Mucosa of descending colon (tissue), 3 donors: ENCODE measurements around the gene MAT2A. TPM values are rescaled to one million over a fixed set of nuclear protein-coding genes. Genes with fewer than 3 reads are reported as not detected.

Experiments
- ATAC-seq: fragments of 200-7000 bp; cut with Tn5 transposase; one replicate; pipeline ENCODE4 v1.9.1; 2020; ENCODE audit warnings: mild to moderate bottlenecking, moderate library complexity
- DNase-seq, 3 donors: peaks; one replicate each; pipeline ENCODE4 v3.0.0-alpha.2; 2020
- H3K36me3 ChIP-seq: fragments of 200-600 bp; one replicate; pipeline ENCODE4 v1.8.0; 2021; ENCODE audit warnings: low read depth, mild to moderate bottlenecking
- H3K4me1 ChIP-seq: fragments of 200-600 bp; one replicate; pipeline ENCODE4 v1.8.0; 2021; ENCODE audit warnings: low read depth, mild to moderate bottlenecking
- H3K4me3 ChIP-seq: fragments of 200-600 bp; one replicate; pipeline ENCODE4 v1.8.0; 2021; ENCODE audit warnings: mild to moderate bottlenecking
- H3K9me3 ChIP-seq: fragments of 200-600 bp; one replicate; pipeline ENCODE4 v1.8.0; 2021; ENCODE audit warnings: mild to moderate bottlenecking
- intact Hi-C, 2 donors: fragments of 100-400 bp; cut with DNase I in 1 of 2; cut with micrococcal nuclease in 1 of 2; formaldehyde crosslinking; loops; one replicate each; pipeline versions ENCODE4 v1.11.0 to v1.11.1; 2022; cut with DNase I, micrococcal nuclease
- total RNA-seq, 3 donors: library from RNA; stranded (reverse); fragmentation: NEBNext Ultra II Directional in 2 of 3; extraction: Animal tissue kit (Norgen Biotek cat#: 25700) in 2 of 3; gene quantifications; one replicate each; pipeline versions ENCODE4 v1.2.1 to v1.2.4, GENCODE V29; 2021 to 2023
- TF ChIP-seq, protein P1 (sequence below): fragments of 200-600 bp; IDR thresholded peaks from one replicate; pipeline ENCODE4 v1.8.0; 2022; ENCODE audit warnings: antibody characterized with exemption, mild to moderate bottlenecking
- donor health status: DM: no; HTN: no; CAD: no; lungs with moderate emphysema.
- donor health status: DM: no; HTN: no; CAD: no.
- donor health status: DM: no; HTN: yes; CAD: no.

MAT2A gene
- total RNA-seq, 3 donors from 2014 or later, result 156 to 229 (median 167) TPM

DNA sequence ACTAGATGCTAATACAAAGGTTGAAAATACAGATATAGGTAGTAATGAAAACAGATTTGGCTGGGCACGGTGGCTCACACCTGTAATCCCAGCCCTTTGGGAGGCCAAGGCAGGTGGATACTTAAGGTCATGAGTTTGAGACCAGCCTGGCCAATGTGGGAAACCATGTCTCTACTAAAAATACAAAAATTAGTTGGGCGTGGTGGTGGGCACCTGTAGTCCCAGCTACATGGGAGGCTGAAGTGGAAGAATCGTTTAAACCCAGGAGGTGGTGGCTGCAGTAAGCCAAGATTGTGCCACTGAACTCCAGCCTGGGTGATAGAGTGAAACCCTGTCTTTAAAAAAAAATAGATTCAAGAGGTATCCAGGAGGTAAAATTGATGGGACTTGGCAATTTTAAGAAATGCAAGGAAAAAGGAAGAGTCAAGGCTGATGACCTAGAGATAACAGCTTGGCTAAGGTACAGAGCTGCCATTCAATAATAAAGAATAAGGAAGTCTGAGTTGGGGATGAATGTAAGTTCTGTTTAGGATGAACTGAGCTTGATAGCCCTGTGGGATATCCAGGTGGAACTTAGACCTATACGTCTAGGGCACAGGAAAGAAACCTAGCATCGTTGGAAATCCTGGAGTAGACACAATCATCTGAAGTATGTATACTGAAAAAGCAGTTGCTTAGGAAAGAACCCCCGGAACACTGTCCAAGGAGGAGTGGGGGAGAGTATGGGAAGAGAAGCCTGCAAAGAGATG is 9.1 kb downstream of the MAT2A start:
- intact Hi-C loops, result no loop called here
- peak; percentile 14 for ATAC-seq
- Histone ChIP-seq H3K4me1 (no peaks in the 10 kb centered on the region), H3K36me3 (peaks cover 5% of the 10 kb centered on the region), H3K4me3 (no peak overlapping the region), H3K9me3 (no peaks in the 10 kb centered on the region)
- DNase-seq, result no peak
- TF ChIP-seq, protein P1, sequence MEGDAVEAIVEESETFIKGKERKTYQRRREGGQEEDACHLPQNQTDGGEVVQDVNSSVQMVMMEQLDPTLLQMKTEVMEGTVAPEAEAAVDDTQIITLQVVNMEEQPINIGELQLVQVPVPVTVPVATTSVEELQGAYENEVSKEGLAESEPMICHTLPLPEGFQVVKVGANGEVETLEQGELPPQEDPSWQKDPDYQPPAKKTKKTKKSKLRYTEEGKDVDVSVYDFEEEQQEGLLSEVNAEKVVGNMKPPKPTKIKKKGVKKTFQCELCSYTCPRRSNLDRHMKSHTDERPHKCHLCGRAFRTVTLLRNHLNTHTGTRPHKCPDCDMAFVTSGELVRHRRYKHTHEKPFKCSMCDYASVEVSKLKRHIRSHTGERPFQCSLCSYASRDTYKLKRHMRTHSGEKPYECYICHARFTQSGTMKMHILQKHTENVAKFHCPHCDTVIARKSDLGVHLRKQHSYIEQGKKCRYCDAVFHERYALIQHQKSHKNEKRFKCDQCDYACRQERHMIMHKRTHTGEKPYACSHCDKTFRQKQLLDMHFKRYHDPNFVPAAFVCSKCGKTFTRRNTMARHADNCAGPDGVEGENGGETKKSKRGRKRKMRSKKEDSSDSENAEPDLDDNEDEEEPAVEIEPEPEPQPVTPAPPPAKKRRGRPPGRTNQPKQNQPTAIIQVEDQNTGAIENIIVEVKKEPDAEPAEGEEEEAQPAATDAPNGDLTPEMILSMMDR, result no peak

DNA sequence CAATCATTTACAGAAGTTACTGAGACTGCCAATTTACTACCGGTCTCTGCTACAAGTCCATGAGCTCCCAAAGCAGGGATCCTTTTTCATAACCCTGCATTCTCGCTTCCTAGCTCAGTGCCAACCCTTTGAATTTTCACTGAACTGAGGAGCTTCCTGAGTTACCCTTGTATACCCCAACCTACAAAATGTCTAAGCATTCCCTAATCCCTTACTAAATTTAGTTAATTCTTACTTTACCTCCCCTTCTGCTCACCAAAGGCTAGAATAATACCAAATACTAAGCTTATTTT is 9.6 kb downstream of the MAT2A start:
- H3K36me3 ChIP-seq, result peaks cover 3% of the 10 kb centered on the region
- ATAC-seq (no peak), DNase-seq (no peak)
- intact Hi-C loops, result no loop called here
- no peak overlapping the region for H3K4me3 ChIP-seq
- TF ChIP-seq, protein P1, result no peak
- no peaks in the 10 kb centered on the region for H3K9me3 ChIP-seq
- H3K4me1 ChIP-seq, result no peaks in the 10 kb centered on the region

DNA sequence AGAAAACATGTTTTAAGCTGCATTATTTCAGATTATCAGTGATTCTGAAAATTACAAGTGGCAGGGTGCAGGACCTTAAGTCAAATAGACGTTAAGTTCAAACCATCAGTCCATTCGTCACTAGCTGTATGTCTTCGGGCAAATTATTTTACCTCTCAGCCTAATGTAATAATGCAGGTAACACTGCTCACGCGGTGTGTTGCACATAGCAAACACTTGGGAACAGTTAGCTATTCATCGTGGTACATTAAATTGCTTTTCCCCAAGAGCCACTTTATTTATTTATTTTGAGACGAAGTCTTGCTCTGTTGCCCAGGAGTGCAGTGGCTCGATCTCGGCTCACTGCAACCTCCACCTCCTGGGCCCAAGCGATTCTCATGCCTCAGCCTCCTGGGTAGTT is 10.1 kb downstream of the MAT2A start:
- intact Hi-C loops, result no loop called here

DNA sequence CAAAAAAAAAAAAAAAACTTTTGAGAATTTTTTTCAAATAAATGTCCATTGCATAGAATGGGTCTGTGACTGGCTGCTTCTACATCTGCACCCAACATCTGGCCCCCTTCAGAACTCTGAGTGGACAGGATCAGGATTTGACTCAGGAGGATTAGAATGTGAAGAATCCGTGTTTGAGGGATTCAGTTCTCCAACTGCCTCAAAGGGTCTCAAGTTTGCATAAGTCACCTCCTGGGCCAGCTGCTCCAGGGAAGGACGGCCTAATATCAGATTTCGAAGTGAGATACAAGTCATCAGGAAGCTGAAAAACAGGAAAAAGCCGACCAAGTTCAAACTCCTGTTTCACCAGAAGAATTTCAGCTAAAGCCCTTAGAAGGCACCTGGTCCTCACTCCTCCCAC is 10.9 kb downstream of the MAT2A start:
- no peak for ATAC-seq
- intact Hi-C loops, result loop anchor here in 1 of 2 donors (5.0 kb wide), 1 partner anchor 128 kb away; no protein-coding TSS in a partner anchor
- no peaks in the 10 kb centered on the region for H3K9me3 ChIP-seq
- TF ChIP-seq, protein P1, result no peak
- DNase-seq, result no peak
- no peak overlapping the region for H3K4me3 ChIP-seq
- H3K4me1 ChIP-seq, result no peaks in the 10 kb centered on the region
- H3K36me3 ChIP-seq, result no peaks in the 10 kb centered on the region

More for the DNA sequence above, 10.1 kb downstream of the MAT2A start:
- no peak for ATAC-seq
- H3K9me3 ChIP-seq, result no peaks in the 10 kb centered on the region
- H3K36me3 ChIP-seq, result no peaks in the 10 kb centered on the region
- H3K4me1 ChIP-seq, result no peaks in the 10 kb centered on the region
- TF ChIP-seq, protein P1, result no peak
- DNase-seq, result no peak
- H3K4me3 ChIP-seq, result no peak overlapping the region

DNA sequence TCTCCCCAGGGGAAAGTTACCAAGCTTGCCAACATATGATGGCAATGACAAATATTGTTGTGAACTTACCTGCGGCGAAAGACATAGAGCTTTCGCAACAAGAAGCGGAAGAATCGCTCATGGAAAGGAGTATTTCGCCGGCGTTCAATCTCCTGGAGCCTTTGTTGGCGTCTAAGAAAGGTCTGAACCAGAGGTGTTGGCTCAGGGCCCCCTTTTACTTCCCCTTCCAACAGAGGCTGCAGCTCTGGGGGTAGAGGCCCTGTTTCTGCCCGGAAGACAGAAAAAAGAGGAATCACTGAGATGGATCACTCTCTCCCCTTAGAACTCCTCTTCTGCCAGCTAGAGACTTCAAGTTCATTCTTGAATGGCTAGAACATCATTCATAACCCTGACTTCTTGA is 11.5 kb downstream of the MAT2A start:
- no peaks in the 10 kb centered on the region for H3K4me1 ChIP-seq
- DNase-seq (no peak), ATAC-seq (no peak)
- no peak overlapping the region for H3K4me3 ChIP-seq
- no peaks in the 10 kb centered on the region for H3K9me3 ChIP-seq
- no peaks in the 10 kb centered on the region for H3K36me3 ChIP-seq
- TF ChIP-seq, protein P1, result no peak
- intact Hi-C loops, result loop anchor here in 1 of 2 donors (5.0 kb wide), 1 partner anchor 128 kb away; no protein-coding TSS in a partner anchor
